ENCODE results near the gene OR51F1. TPM values are rescaled to one million over a fixed set of nuclear protein-coding genes. Genes with fewer than 3 reads are reported as not detected.

Gene OR51F1
- total RNA-seq, 1 donor from 2014 or later, result not detected

Other genes with a start within 250 kb of the OR51F1 start
- not detected in 2 replicates for gene OR52M1, start 224.7 kb downstream of the OR51F1 start, total RNA-seq
- gene OR52I2, start 188.2 kb downstream of the OR51F1 start, total RNA-seq, result not detected in 2 replicates
- gene OR52I1, start 175.9 kb downstream of the OR51F1 start, total RNA-seq, result not detected in 2 replicates
- 15.2 and 16.9 TPM in 2 replicates for gene TRIM68, start 161.7 kb downstream of the OR51F1 start, total RNA-seq
- not detected in 2 replicates for gene OR51D1, start 132.5 kb downstream of the OR51F1 start, total RNA-seq
- not detected in 2 replicates for gene OR51E1, start 126.0 kb downstream of the OR51F1 start, total RNA-seq
- not detected in 2 replicates for gene OR51E2, start 72.1 kb downstream of the OR51F1 start, total RNA-seq
- gene MMP26, start 65.2 kb downstream of the OR51F1 start, total RNA-seq, result not detected in 2 replicates
- gene OR52R1, start 34.4 kb upstream of the OR51F1 start, total RNA-seq, result not detected in 2 replicates
- not detected in 2 replicates for gene OR51F2, start 51.4 kb upstream of the OR51F1 start, total RNA-seq
- not detected in 2 replicates for gene OR51S1, start 79.3 kb upstream of the OR51F1 start, total RNA-seq
- not detected in 2 replicates for gene OR51T1, start 112.0 kb upstream of the OR51F1 start, total RNA-seq
- not detected in 2 replicates for gene OR51A7, start 133.8 kb upstream of the OR51F1 start, total RNA-seq
- gene OR51G2, start 149.4 kb upstream of the OR51F1 start, total RNA-seq, result not detected in 2 replicates
- gene OR51G1, start 154.4 kb upstream of the OR51F1 start, total RNA-seq, result not detected in 2 replicates
- not detected in 2 replicates for gene OR51A4, start 177.7 kb upstream of the OR51F1 start, total RNA-seq
- not detected in 2 replicates for gene OR51A2, start 185.8 kb upstream of the OR51F1 start, total RNA-seq
- gene OR51L1, start 224.9 kb upstream of the OR51F1 start, total RNA-seq, result not detected in 2 replicates